ENCODE data around the gene CCDC12.

CCDC12 gene

DNA sequence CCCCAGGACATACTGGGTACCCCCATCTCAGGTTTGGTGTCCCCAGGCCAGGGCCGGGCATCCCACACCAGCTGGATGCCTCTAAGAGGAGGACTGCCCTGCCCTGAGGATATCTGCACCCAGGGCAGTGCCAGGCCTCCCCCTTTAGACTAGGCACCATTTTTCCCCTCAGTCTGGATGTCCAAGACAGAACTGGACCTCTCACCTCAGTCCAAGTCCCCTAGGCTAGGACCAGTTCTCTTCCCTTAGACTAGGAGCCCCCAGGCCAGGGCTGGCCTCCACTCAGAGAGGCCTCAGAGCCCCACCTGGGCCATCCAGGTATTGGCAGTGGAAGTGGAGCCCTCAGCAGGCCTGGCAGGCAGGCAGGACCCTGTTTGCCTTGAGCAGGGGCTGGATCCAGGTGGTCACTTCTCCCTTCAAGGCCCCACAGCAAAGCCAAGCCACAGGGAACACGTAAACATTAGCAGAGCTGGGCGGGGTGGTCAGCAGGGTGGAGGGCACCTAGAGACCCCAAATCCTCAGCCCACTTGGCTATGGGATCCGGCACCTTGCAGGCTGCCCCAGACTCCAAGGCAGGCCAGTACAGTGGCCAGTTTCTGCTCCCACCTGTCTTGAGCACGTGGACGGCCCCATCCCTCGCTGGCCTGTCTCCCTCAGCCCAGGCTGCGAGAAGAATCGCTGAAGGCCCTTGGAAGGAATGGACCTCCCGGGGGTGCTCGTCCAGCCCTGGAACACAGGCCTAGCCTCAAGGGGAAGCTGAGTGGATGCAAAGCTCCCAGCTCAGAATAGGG lies 70.7 kb downstream of the CCDC12 start:
- no peak for TF ChIP-seq EP300 (IDR thresholded peaks at IDR 0.05; ENCODE audit: borderline replicate concordance)
- no peak for TF ChIP-seq NFIC (IDR thresholded peaks at IDR 0.05)
- TF ChIP-seq TCF12 (IDR thresholded peaks at IDR 0.05; ENCODE audit: low read depth), result no peak

DNA sequence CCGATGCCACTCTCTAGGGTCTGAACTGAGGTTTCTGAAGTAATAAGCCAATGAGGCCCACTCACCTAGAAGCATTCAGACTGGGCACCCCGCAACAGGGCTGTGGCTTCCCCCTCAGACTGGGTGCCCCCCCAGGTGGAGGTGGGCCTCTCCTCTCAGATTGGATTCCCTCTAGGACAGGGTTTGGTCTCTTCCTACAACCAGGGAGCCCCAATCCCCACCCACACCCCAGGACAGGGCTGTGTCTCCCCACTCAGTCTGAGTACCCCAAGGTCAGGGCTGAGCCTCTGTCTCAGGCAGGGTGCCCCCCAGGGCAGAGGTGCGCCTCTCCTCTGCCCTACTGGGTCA lies 71.4 kb downstream of the CCDC12 start:
- TF ChIP-seq YY1 (IDR thresholded peaks at IDR 0.05; ENCODE audit: low read depth) (no peak), NFIC (IDR thresholded peaks at IDR 0.05) (no peak), EGR1 (IDR thresholded peaks at IDR 0.05) (no peak), TCF12 (IDR thresholded peaks at IDR 0.05; ENCODE audit: low read depth) (no peak), CREB1 (IDR thresholded peaks at IDR 0.05; ENCODE audit: low read depth) (no peak), FOXM1 (IDR thresholded peaks at IDR 0.05; ENCODE audit: borderline replicate concordance, low read depth) (no peak), CEBPB (IDR thresholded peaks at IDR 0.05) (no peak), TEAD4 (IDR thresholded peaks at IDR 0.05) (no peak), TAF1 (IDR thresholded peaks at IDR 0.05; ENCODE audit: low read depth) (no peak), EP300 (IDR thresholded peaks at IDR 0.05; ENCODE audit: borderline replicate concordance) (no peak)
- TF ChIP-seq, protein P1, sequence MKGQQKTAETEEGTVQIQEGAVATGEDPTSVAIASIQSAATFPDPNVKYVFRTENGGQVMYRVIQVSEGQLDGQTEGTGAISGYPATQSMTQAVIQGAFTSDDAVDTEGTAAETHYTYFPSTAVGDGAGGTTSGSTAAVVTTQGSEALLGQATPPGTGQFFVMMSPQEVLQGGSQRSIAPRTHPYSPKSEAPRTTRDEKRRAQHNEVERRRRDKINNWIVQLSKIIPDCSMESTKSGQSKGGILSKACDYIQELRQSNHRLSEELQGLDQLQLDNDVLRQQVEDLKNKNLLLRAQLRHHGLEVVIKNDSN (IDR thresholded peaks at IDR 0.05), result no peak

- no peak for TF ChIP-seq CEBPB (IDR thresholded peaks at IDR 0.05)
- no peak for TF ChIP-seq NFIC (IDR thresholded peaks at IDR 0.05)
- no peak for TF ChIP-seq FOXM1 (IDR thresholded peaks at IDR 0.05; ENCODE audit: borderline replicate concordance, low read depth)
- TF ChIP-seq TAF1 (IDR thresholded peaks at IDR 0.05; ENCODE audit: low read depth), result no peak
- TF ChIP-seq, protein P1 (IDR thresholded peaks at IDR 0.05), result no peak
- no peak for TF ChIP-seq MAX (IDR thresholded peaks at IDR 0.05)
These were observed 72.0 kb downstream of the CCDC12 start for GRCh38 chr3:46904303-46905212.

- TF ChIP-seq TAF1 (IDR thresholded peaks at IDR 0.05; ENCODE audit: low read depth), result no peak
- TF ChIP-seq, protein P1 (IDR thresholded peaks at IDR 0.05), result peak; percentile 41; the same call in 1 of the 2 replicates
These were observed 72.9 kb downstream of the CCDC12 start for GRCh38 chr3:46903341-46904302.

GRCh38 chr3:46902188-46902631 lies 74.3 kb downstream of the CCDC12 start:
- TF ChIP-seq EP300 (IDR thresholded peaks at IDR 0.05; ENCODE audit: borderline replicate concordance), result no peak
- no peak for TF ChIP-seq MAX (IDR thresholded peaks at IDR 0.05)
- TF ChIP-seq TAF1 (IDR thresholded peaks at IDR 0.05; ENCODE audit: low read depth), result no peak
- TF ChIP-seq CEBPB (IDR thresholded peaks at IDR 0.05), result no peak
- TF ChIP-seq EGR1 (IDR thresholded peaks at IDR 0.05), result no peak

DNA sequence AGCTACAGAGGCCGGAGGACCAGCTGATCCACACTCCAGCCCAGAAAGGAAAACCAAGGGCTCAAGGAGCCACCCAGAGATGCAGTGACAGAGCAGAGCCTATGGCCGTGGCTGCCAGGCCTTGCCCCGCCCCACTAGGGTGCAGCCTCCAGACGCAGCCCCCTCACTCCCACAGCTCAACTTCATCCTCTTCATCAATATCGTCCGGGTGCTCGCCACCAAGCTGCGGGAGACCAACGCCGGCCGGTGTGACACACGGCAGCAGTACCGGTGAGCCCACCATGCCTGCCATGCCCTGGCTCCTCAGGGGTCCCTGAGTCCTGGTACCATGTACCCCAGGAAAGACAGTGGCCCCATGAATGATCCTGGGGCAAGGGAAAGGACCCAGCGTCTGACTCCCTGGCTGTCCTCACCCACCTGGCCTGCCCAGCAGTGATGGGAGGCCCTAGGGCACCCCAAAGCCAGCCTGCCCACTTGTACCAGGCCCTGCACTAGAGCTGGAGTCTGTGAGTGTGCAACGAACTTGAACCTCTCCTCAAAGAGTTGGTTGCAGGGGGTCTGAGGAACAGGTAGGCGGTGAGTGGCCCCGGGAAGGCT lies 74.9 kb downstream of the CCDC12 start:
- TF ChIP-seq EP300 (IDR thresholded peaks at IDR 0.05; ENCODE audit: borderline replicate concordance), result no peak
- no peak for TF ChIP-seq EGR1 (IDR thresholded peaks at IDR 0.05)
- no peak for TF ChIP-seq REST (IDR thresholded peaks at IDR 0.05; ENCODE audit: low read depth)
- TF ChIP-seq, protein P1 (IDR thresholded peaks at IDR 0.05), result no peak
- TF ChIP-seq TCF12 (IDR thresholded peaks at IDR 0.05; ENCODE audit: low read depth), result no peak
- TF ChIP-seq RAD21 (IDR thresholded peaks at IDR 0.05; ENCODE audit: low read depth), result no peak
- TF ChIP-seq FOXM1 (IDR thresholded peaks at IDR 0.05; ENCODE audit: borderline replicate concordance, low read depth), result no peak
- TF ChIP-seq CEBPB (IDR thresholded peaks at IDR 0.05), result no peak
- no peak for TF ChIP-seq TEAD4 (IDR thresholded peaks at IDR 0.05)
- TF ChIP-seq TAF1 (IDR thresholded peaks at IDR 0.05; ENCODE audit: low read depth), result no peak
- no peak for TF ChIP-seq YY1 (IDR thresholded peaks at IDR 0.05; ENCODE audit: low read depth)
- TF ChIP-seq CREB1 (IDR thresholded peaks at IDR 0.05; ENCODE audit: low read depth), result no peak
- TF ChIP-seq MAX (IDR thresholded peaks at IDR 0.05), result no peak
- no peak for TF ChIP-seq NFIC (IDR thresholded peaks at IDR 0.05)
